ENCODE data around the gene ZRANB1.

Gene ZRANB1

GRCh38 chr10:125035588-125036295 is 93.8 kb downstream of the ZRANB1 start:
- DNase-seq (ENCODE audit: low read depth in 2 of 2), result no peak

- no peak for DNase-seq (ENCODE audit: low read depth in 2 of 2)
These were observed 95.4 kb downstream of the ZRANB1 start for GRCh38 chr10:125037145-125037877.

Data from stimulated activated CD8-positive, alpha-beta memory T cell treated with anti-CD3 and anti-CD28 coated beads, Interleukin-2, amount 100 ng/mL, for 48 hours (primary cell).